Measurements from ENCODE around the gene CARD14.

DNA sequence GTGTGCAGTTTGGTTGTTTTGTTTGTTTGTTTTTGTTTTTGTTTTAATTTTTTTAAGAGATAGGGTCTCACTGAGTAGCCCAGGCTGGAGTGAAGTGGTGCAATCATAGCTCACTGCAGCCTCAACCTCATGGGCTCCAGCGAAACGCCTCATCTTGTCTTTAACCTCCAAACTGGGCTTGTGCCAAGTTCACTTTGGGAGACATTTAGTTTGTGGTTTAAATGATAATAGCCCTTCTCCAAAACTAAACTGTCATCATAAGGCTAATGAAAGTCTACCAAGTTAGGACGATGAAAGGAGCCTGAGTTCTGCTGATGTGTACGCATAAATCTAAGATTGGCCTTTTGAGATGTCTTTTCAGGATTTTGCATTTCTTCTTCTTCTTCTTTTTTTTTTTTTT is 6.5 kb upstream of the CARD14 start:
- TF ChIP-seq EZH2 (IDR thresholded peaks at IDR 0.05; ENCODE audit: low read depth, unreplicated experiment) (no peak), POLR2AphosphoS5 (IDR thresholded peaks at IDR 0.05; ENCODE audit: low read depth) (no peak)
- TF ChIP-seq, protein P1, sequence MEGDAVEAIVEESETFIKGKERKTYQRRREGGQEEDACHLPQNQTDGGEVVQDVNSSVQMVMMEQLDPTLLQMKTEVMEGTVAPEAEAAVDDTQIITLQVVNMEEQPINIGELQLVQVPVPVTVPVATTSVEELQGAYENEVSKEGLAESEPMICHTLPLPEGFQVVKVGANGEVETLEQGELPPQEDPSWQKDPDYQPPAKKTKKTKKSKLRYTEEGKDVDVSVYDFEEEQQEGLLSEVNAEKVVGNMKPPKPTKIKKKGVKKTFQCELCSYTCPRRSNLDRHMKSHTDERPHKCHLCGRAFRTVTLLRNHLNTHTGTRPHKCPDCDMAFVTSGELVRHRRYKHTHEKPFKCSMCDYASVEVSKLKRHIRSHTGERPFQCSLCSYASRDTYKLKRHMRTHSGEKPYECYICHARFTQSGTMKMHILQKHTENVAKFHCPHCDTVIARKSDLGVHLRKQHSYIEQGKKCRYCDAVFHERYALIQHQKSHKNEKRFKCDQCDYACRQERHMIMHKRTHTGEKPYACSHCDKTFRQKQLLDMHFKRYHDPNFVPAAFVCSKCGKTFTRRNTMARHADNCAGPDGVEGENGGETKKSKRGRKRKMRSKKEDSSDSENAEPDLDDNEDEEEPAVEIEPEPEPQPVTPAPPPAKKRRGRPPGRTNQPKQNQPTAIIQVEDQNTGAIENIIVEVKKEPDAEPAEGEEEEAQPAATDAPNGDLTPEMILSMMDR (conservative IDR thresholded peaks at IDR 0.05; ENCODE audit: low read depth in 2 of 2) = no peak
- TF ChIP-seq, protein P2, sequence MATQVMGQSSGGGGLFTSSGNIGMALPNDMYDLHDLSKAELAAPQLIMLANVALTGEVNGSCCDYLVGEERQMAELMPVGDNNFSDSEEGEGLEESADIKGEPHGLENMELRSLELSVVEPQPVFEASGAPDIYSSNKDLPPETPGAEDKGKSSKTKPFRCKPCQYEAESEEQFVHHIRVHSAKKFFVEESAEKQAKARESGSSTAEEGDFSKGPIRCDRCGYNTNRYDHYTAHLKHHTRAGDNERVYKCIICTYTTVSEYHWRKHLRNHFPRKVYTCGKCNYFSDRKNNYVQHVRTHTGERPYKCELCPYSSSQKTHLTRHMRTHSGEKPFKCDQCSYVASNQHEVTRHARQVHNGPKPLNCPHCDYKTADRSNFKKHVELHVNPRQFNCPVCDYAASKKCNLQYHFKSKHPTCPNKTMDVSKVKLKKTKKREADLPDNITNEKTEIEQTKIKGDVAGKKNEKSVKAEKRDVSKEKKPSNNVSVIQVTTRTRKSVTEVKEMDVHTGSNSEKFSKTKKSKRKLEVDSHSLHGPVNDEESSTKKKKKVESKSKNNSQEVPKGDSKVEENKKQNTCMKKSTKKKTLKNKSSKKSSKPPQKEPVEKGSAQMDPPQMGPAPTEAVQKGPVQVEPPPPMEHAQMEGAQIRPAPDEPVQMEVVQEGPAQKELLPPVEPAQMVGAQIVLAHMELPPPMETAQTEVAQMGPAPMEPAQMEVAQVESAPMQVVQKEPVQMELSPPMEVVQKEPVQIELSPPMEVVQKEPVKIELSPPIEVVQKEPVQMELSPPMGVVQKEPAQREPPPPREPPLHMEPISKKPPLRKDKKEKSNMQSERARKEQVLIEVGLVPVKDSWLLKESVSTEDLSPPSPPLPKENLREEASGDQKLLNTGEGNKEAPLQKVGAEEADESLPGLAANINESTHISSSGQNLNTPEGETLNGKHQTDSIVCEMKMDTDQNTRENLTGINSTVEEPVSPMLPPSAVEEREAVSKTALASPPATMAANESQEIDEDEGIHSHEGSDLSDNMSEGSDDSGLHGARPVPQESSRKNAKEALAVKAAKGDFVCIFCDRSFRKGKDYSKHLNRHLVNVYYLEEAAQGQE (IDR thresholded peaks at IDR 0.05; ENCODE audit: unreplicated experiment) = no peak
